Heart right ventricle (tissue), 16 donors: ENCODE results near the gene SLC7A6. TPM values are rescaled to one million over a fixed set of nuclear protein-coding genes. Genes with fewer than 3 reads are reported as not detected.

Source experiments
- ATAC-seq, 8 donors: fragments of 200-7000 bp; cut with Tn5 transposase; one replicate each; pipeline ENCODE4 v1.9.1; 2020; ENCODE audit warnings: mild to moderate bottlenecking in 8 of 8, moderate library complexity in 8 of 8, moderate number of reproducible peaks in 1 of 8
- DNase-seq, 2 donors: peaks; one replicate each; pipeline ENCODE4 v3.0.0-alpha.2; 2020
- H3K27ac ChIP-seq, 10 donors: fragments of 200-600 bp; sonication (generic) in 2 of 10; one replicate each; pipeline versions ENCODE4 v1.5.0 to v1.8.0; 2020 to 2022; ENCODE audit warnings: mild to moderate bottlenecking in 3 of 10
- H3K27me3 ChIP-seq, 7 donors: fragments of 200-600 bp; one replicate each; pipeline ENCODE4 v1.8.0; 2021 to 2022; ENCODE audit warnings: mild to moderate bottlenecking in 2 of 7
- H3K36me3 ChIP-seq, 9 donors: fragments of 200-600 bp; sonication (generic) in 1 of 9; one replicate each; pipeline versions ENCODE4 v1.5.0 to v1.8.0; 2020 to 2022; ENCODE audit warnings: mild to moderate bottlenecking in 2 of 9
- H3K4me1 ChIP-seq, 9 donors: fragments of 200-600 bp; sonication (generic) in 1 of 9; one replicate each; pipeline versions ENCODE4 v1.5.0 to v1.8.0; 2020 to 2022; ENCODE audit warnings: mild to moderate bottlenecking in 4 of 9
- H3K4me3 ChIP-seq, 10 donors: fragments of 200-600 bp; sonication (generic) in 2 of 10; one replicate each; pipeline versions ENCODE4 v1.5.0 to v1.8.0; 2020 to 2022; ENCODE audit warnings: mild to moderate bottlenecking in 7 of 10, moderate library complexity in 2 of 10
- H3K9me3 ChIP-seq, 11 donors: fragments of 200-600 bp in 10 of 11; sonication (generic) in 2 of 11; one replicate each; pipeline versions ENCODE4 v1.5.0 to v1.8.0; 2013 to 2022; ENCODE audit warnings: mild to moderate bottlenecking in 2 of 11, control low read depth in 1 of 11, moderate library complexity in 1 of 11
- CTCF ChIP-seq, 9 donors: fragments of 200-600 bp; sonication (generic) in 2 of 9; IDR thresholded peaks; one replicate each; pipeline versions ENCODE4 v1.5.0 to v1.8.0; 2021 to 2022; ENCODE audit warnings: antibody characterized with exemption in 9 of 9, mild to moderate bottlenecking in 5 of 9, moderate library complexity in 1 of 9
- WGBS, 2 donors: extraction: QIAGEN DNeasy Blood & Tissue Kit; methylation state at CpG; one replicate each; pipeline ENCODE4 v1.1.7; 2013; ENCODE audit warnings: inconsistent platforms in 1 of 2; 5-methylcytosine and 5-hydroxymethylcytosine counted together
- intact Hi-C, 10 donors: fragments of 100-400 bp; cut with DNase I; formaldehyde crosslinking; loops; one replicate each; pipeline versions ENCODE4 v1.11.1 to v1.14.2; 2022
- microRNA-seq, 2 donors: library from miRNA; unstranded; fragments of <30 nt; microRNA quantifications; one replicate each; pipeline ENCODE4 v1.2.0, GENCODE V29; 2021
- polyA plus RNA-seq, 2 donors: library from polyadenylated mRNA; stranded (reverse); fragments of 200-250 nt; gene quantifications; one replicate each; pipeline ENCODE4 v1.2.3, GENCODE V29; 2013
- total RNA-seq, 10 donors: library from RNA; stranded (reverse); fragmentation: NEBNext Ultra II Directional in 3 of 10; extraction: Animal tissue kit (Norgen Biotek cat#: 25700) in 3 of 10; gene quantifications; one replicate each; pipeline versions ENCODE4 v1.2.1 to v1.2.4, GENCODE V29; 2021 to 2023
- donor health status: Arrhythmogenic right ventricular cardiomyopathy.
- donor health status: ischemic (EF 13 %, LVEDD 7.1; RV severe dilation, severe dysfunction).
- donor health status: healthy with polysubstance abuse.
- donor health status: DM: no; HTN: yes; CAD: no.
- donor health status: DM: no; HTN: no; CAD: no.
- donor health status: ischemic (EF 25% LVEDD 6.9; RV normal size, moderate dysfunction).
- donor health status: ischemic (EF 25% LVEDD 5.7; RV mildly dilated, moderate dysfunction).
- donor health status: healthy.
- donor health status: DM: yes; HTN: yes; CAD: no.
- donor health status: Ischemic cardiomyopathy.
- donor health status: ischemic (EF 35%, LVEDD 5.7; RV mildly dilated, moderate dysfunction).
- donor health status: nonischemic (EF 11% LVEDD 7.7; RV severe dilation, severe dysfunction).
- donor health status: DM: yes; HTN: yes; CAD: no.
- donor health status: PGD.
- donor health status: ischemic (EF 29% LVEDD 5.4; RV normal size, mild dysfunction).
- donor health status: nonischemic (EF 23%, LVEDD 6.1; RV moderate dilation, normal function).

Gene SLC7A6
- total and polyA plus RNA-seq, 12 donors: 22.6 to 85.6 (median 42.4) TPM

DNA sequence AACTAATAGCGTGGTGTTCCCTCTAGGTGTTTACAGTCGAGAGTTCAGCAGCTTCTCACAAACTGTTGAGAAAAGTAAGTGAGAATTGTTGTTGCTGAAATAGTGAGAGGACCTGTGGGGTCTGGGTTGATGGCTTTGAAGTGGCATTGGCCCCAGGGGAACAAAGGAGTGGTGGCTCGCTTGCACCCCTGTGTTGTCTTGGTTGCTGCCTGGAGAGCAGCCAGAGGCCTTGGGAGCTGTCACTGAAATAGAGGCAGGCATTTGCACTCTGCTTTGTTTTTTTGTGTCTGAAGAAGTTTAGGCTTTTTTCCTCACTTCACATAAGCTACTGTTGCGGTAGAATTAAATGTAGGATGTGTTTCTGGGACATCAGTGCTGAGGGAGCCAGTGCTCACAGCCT is 83.3 kb downstream of the SLC7A6 start:
- TF ChIP-seq CTCF (IDR thresholded peaks at IDR 0.05): no peak
- WGBS, 2 donors: 81 to 90% methylated on average over 4 of the region's 4 CpGs
- Histone ChIP-seq H3K27me3 (no peaks in the 10 kb centered on the region), H3K27ac (peak overlapping the region in 1 of 10 donors; percentile 6), H3K9me3 (no peaks in the 10 kb centered on the region), H3K4me3 (no peak overlapping the region), H3K4me1 (peaks cover 0 to 33% (median 6%) of the 10 kb centered on the region in 9 donors), H3K36me3 (peaks cover 0 to 96% (median 61%) of the 10 kb centered on the region in 9 donors)
- no peak for DNase-seq
- intact Hi-C loops: no loop called here
- ATAC-seq: no peak

GRCh38 chr16:68348639-68349445 is 84.5 kb downstream of the SLC7A6 start:
- no peak overlapping the region for H3K4me3 ChIP-seq
- no peak overlapping the region for H3K27ac ChIP-seq
- H3K4me1 ChIP-seq: peaks cover 0 to 27% (median 6%) of the 10 kb centered on the region in 9 donors
- H3K36me3 ChIP-seq: peaks cover 0 to 97% (median 64%) of the 10 kb centered on the region in 9 donors
- no peak for ATAC-seq
- intact Hi-C loops: no loop called here
- DNase-seq: no peak
- 89 to 93% methylated on average over 27 of the region's 27 CpGs for WGBS, 2 donors
- no peaks in the 10 kb centered on the region for H3K27me3 ChIP-seq
- no peak for TF ChIP-seq CTCF (IDR thresholded peaks at IDR 0.05)
- H3K9me3 ChIP-seq: no peaks in the 10 kb centered on the region

DNA sequence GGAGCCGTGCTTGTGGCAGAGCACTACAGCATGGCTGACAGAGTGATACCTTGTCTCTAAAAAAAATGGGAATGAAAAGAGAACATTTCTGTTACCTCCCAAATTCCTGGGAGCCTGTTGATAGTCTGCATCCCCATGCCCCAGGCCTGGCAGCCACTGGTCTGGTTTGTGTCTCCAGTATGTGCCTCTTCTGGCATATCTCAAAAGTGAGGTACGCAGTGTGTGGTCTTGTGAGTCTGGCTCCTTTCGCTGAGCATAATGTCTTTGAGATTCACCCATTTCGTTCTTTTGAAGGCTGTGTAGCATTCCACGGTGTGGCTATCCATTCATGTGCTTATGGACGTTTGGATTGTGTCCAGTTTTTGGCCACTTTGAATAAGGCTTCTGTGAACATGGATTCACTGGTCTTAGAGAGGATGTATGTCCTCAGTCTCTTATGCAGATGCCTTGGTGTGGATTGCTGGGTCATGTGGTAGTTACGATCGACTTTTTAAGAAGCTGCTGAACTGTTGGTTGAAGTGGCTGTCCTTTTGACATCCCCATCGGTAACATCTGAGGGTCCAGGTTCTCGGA is 85.6 kb downstream of the SLC7A6 start:
- ATAC-seq: no peak
- no peak for TF ChIP-seq CTCF (IDR thresholded peaks at IDR 0.05)
- intact Hi-C loops: no loop called here
- DNase-seq: no peak
- Histone ChIP-seq H3K4me3 (no peak overlapping the region), H3K9me3 (no peaks in the 10 kb centered on the region), H3K4me1 (peaks cover 0 to 19% (median 5%) of the 10 kb centered on the region in 9 donors), H3K27me3 (no peaks in the 10 kb centered on the region), H3K36me3 (peaks cover 0 to 100% (median 68%) of the 10 kb centered on the region in 9 donors), H3K27ac (no peak overlapping the region)
- WGBS, 2 donors: 75 to 84% methylated on average over 10 of the region's 10 CpGs

GRCh38 chr16:68350813-68351350 is 86.6 kb downstream of the SLC7A6 start:
- no peak for TF ChIP-seq CTCF (IDR thresholded peaks at IDR 0.05)
- intact Hi-C loops: no loop called here
- no peak for DNase-seq
- H3K4me3 ChIP-seq: no peak overlapping the region
- H3K4me1 ChIP-seq: peaks cover 0 to 11% (median 3%) of the 10 kb centered on the region in 9 donors
- 90 to 91% methylated on average over 10 of the region's 10 CpGs for WGBS, 2 donors
- H3K36me3 ChIP-seq: peaks cover 0 to 100% (median 73%) of the 10 kb centered on the region in 9 donors
- no peaks in the 10 kb centered on the region for H3K9me3 ChIP-seq
- no peak for ATAC-seq
- H3K27me3 ChIP-seq: no peaks in the 10 kb centered on the region
- no peak overlapping the region for H3K27ac ChIP-seq

Small RNA genes lying within 50 kb of the gene (microRNA-seq; reads per million reads assigned to microRNA genes)
- gene MIR6773: 0 reads per million in 2 donors

Other genes with a start within 250 kb of the SLC7A6 start
- not detected for gene DPEP2NB, start 248.6 kb upstream of the SLC7A6 start, total RNA-seq
- gene DPEP2NB, start 248.6 kb upstream of the SLC7A6 start, polyA plus RNA-seq: not detected
- gene DDX28, start 241.3 kb upstream of the SLC7A6 start, total RNA-seq: 10 to 100 TPM in 4 of 10 donors, 1 to 10 TPM in 6; 8.4 to 13.1 (median 9.7) TPM
- gene DDX28, start 241.3 kb upstream of the SLC7A6 start, polyA plus RNA-seq: 1 to 10 TPM; 5.3 to 9.6 TPM
- gene DUS2, start 241.2 kb upstream of the SLC7A6 start, total RNA-seq: 10 to 100 TPM in 2 of 10 donors, 1 to 10 TPM in 8; 4.8 to 13.1 (median 7.2) TPM
- gene DUS2, start 241.2 kb upstream of the SLC7A6 start, polyA plus RNA-seq: 1 to 10 TPM; 4.2 to 9.6 TPM
- 10 to 100 TPM; 19.8 to 32.9 (median 25.1) TPM for gene NFATC3, start 179.2 kb upstream of the SLC7A6 start, total RNA-seq
- gene NFATC3, start 179.2 kb upstream of the SLC7A6 start, polyA plus RNA-seq: 1 to 10 TPM; 6.3 to 9.2 TPM
- gene ESRP2, start 28.4 kb upstream of the SLC7A6 start, total RNA-seq: 1 to 10 TPM in 1 of 10 donors, under 1 TPM in 9; 0.07 to 1.0 (median 0.44) TPM
- gene ESRP2, start 28.4 kb upstream of the SLC7A6 start, polyA plus RNA-seq: under 1 TPM; 0.25 to 0.66 TPM
- 10 to 100 TPM; 31.0 to 62.1 (median 44.0) TPM for gene PLA2G15, start 19.2 kb upstream of the SLC7A6 start, total RNA-seq
- 10 to 100 TPM; 33.1 to 33.7 TPM for gene PLA2G15, start 19.2 kb upstream of the SLC7A6 start, polyA plus RNA-seq
- gene SLC7A6OS, start 46.4 kb downstream of the SLC7A6 start, total RNA-seq: 10 to 100 TPM in 9 of 10 donors, 1 to 10 TPM in 1; 9.9 to 14.4 (median 12.8) TPM
- gene SLC7A6OS, start 46.4 kb downstream of the SLC7A6 start, polyA plus RNA-seq: 1 to 10 TPM; 7.3 to 9.6 TPM
- gene PRMT7, start 46.5 kb downstream of the SLC7A6 start, total RNA-seq: 10 to 100 TPM; 22.0 to 39.2 (median 30.7) TPM
- 10 to 100 TPM; 18.1 to 57.8 TPM for gene PRMT7, start 46.5 kb downstream of the SLC7A6 start, polyA plus RNA-seq
- 1 to 10 TPM in 1 of 10 donors, under 1 TPM in 8, not detected in 1; 0.05 to 1.2 (median 0.34) TPM for gene SMPD3, start 184.0 kb downstream of the SLC7A6 start, total RNA-seq
- under 1 TPM; 0.03 to 0.15 TPM for gene SMPD3, start 184.0 kb downstream of the SLC7A6 start, polyA plus RNA-seq